Caco-2 (cell line): ENCODE data around the gene ARSB. TPM values are rescaled to one million over a fixed set of nuclear protein-coding genes. Genes with fewer than 3 reads are reported as not detected.

Experiments used
- BruUV-seq: library from RNA; stranded (reverse); fragments of 400-500 nt; replicated peaks from 2 replicates; lab custom pipeline; 2021; lab: Mats Ljungman, UMichigan
- CTCF ChIA-PET: fragments of 300-600 bp; sonication (Branson Sonifier 250); formaldehyde crosslinking; loops from one replicate; lab custom pipeline; 2022; ENCODE audit warnings: antibody characterized with exemption; lab: Charles Lee
- POLR2A ChIA-PET: fragments of 300-600 bp; sonication (Branson Sonifier 250); formaldehyde crosslinking; loops from one replicate; lab custom pipeline; 2022; ENCODE audit warnings: antibody characterized with exemption; lab: Charles Lee
- DNase-seq, 2 experiments: peaks; one replicate each; pipeline versions ENCODE4 v3.0.0 to v3.0.0-alpha.2; 2020 to 2022
- H3K27me3 ChIP-seq: replicated peaks from 2 replicates; pipeline ENCODE4 v1.6.0; 2011; ENCODE audit warnings: low read length; ENCODE audit not compliant: control insufficient read depth, insufficient read depth
- H3K36me3 ChIP-seq: 2 replicates; pipeline ENCODE4 v1.5.1; 2011; ENCODE audit warnings: low read length; ENCODE audit not compliant: control insufficient read depth, insufficient read depth
- H3K4me1 ChIP-seq: fragments of 250-450 bp; sonication (Bioruptor Pico); 2 replicates; pipeline ENCODE4 v1.5.1; 2020; ENCODE audit warnings: mild to moderate bottlenecking
- H3K4me3 ChIP-seq: 2 replicates; pipeline ENCODE4 v1.5.1; 2011; ENCODE audit warnings: low read depth, mild to moderate bottlenecking, control low read depth, low read length
- H3K9me3 ChIP-seq: fragments of 250-450 bp; sonication (Bioruptor Pico); 2 replicates; pipeline ENCODE4 v1.5.1; 2020; ENCODE audit warnings: mild to moderate bottlenecking, moderate library complexity
- H3K27ac Mint-ChIP-seq: one replicate; pipeline ENCODE4 v1.8.0; 2022; ENCODE audit warnings: mixed read lengths; ENCODE audit not compliant: unreplicated experiment
- H3K27me3 Mint-ChIP-seq: one replicate; pipeline ENCODE4 v1.8.0; 2022; ENCODE audit warnings: mixed read lengths; ENCODE audit not compliant: insufficient read depth, unreplicated experiment
- H3K36me3 Mint-ChIP-seq: one replicate; pipeline ENCODE4 v1.8.0; 2022; ENCODE audit warnings: mild to moderate bottlenecking, mixed read lengths; ENCODE audit not compliant: insufficient read depth, unreplicated experiment
- H3K4me1 Mint-ChIP-seq: one replicate; pipeline ENCODE4 v1.8.0; 2022; ENCODE audit warnings: low read depth, mixed read lengths; ENCODE audit not compliant: unreplicated experiment
- H3K4me3 Mint-ChIP-seq: one replicate; pipeline ENCODE4 v1.8.0; 2022; ENCODE audit warnings: mild to moderate bottlenecking, moderate library complexity, mixed read lengths; ENCODE audit not compliant: unreplicated experiment
- H3K9me3 Mint-ChIP-seq: one replicate; pipeline ENCODE4 v1.8.0; 2022; ENCODE audit warnings: mixed read lengths; ENCODE audit not compliant: unreplicated experiment
- CTCF ChIP-seq, 2 experiments: fragments of 200-600 bp in 1 of 2; IDR thresholded peaks; 1 replicate in 1 of 2; 2 replicates in 1 of 2; pipeline versions ENCODE4 v1.5.1 to v1.8.0; 2011 to 2022; ENCODE audit warnings: antibody characterized with exemption in 1 of 2, control low read depth in 1 of 2, inconsistent platforms in 1 of 2, low read depth in 1 of 2, low read length in 1 of 2, mild to moderate bottlenecking in 1 of 2, moderate library complexity in 1 of 2; ENCODE audit not compliant: insufficient read depth in 1 of 2, severe bottlenecking in 1 of 2, unreplicated experiment in 1 of 2
- intact Hi-C: fragments of 100-400 bp; cut with micrococcal nuclease; formaldehyde crosslinking; loops from one replicate; pipeline ENCODE4 v1.10.0; 2022; ENCODE audit not compliant: unreplicated experiment
- total RNA-seq: library from RNA; stranded (reverse); gene quantifications from 2 replicates; pipeline ENCODE4 v1.2.3, GENCODE V29; 2022

The ARSB gene
- total RNA-seq, 1 experiment from 2014 or later: 17.4 TPM

GRCh38 chr5:78959767-78960166 lies 25.3 kb downstream of the ARSB start:
- no TSS peak for BruUV-seq
- intact Hi-C loops: loop anchor here (2.0 kb wide), 1 partner anchor 51 kb away; no protein-coding TSS in a partner anchor
- POLR2A ChIA-PET: no interaction called here
- Histone ChIP-seq H3K27me3 (no peaks in the 10 kb centered on the region), H3K9me3 (no peaks in the 10 kb centered on the region), H3K4me3 (no peak overlapping the region), H3K36me3 (no peaks in the 10 kb centered on the region), H3K4me1 (peaks cover 16% of the 10 kb centered on the region)
- Mint-ChIP-seq H3K27me3 (no peaks in the 10 kb centered on the region), H3K27ac (no peak overlapping the region), H3K36me3 (no peaks in the 10 kb centered on the region), H3K4me3 (no peak overlapping the region), H3K4me1 (peaks cover 21% of the 10 kb centered on the region), H3K9me3 (no peaks in the 10 kb centered on the region)
- CTCF ChIA-PET: no interaction called here
- no peak for DNase-seq
- no peak for TF ChIP-seq CTCF (IDR thresholded peaks at IDR 0.05; ENCODE audit: insufficient read depth in 1 of 2, low read depth in 1 of 2, low read length in 1 of 2, severe bottlenecking in 1 of 2, unreplicated experiment in 1 of 2)

- Mint-ChIP-seq H3K4me1 (peaks cover 21% of the 10 kb centered on the region), H3K27me3 (no peaks in the 10 kb centered on the region), H3K27ac (peak overlapping the region; percentile 91), H3K4me3 (peak overlapping the region; percentile 12), H3K9me3 (no peaks in the 10 kb centered on the region), H3K36me3 (no peaks in the 10 kb centered on the region)
- POLR2A ChIA-PET: no interaction called here
- DNase-seq: peak in 1 of 2 experiments; percentile 35
- CTCF ChIA-PET: no interaction called here
- Histone ChIP-seq H3K9me3 (no peaks in the 10 kb centered on the region), H3K4me1 (peaks cover 16% of the 10 kb centered on the region), H3K4me3 (no peak overlapping the region), H3K36me3 (no peaks in the 10 kb centered on the region), H3K27me3 (no peaks in the 10 kb centered on the region)
- intact Hi-C loops: loop anchor here (1.0 to 2.0 kb wide), 2 partner anchors 32 to 50 kb away; no protein-coding TSS in a partner anchor
- BruUV-seq: no TSS peak
- no peak for TF ChIP-seq CTCF (IDR thresholded peaks at IDR 0.05; ENCODE audit: insufficient read depth in 1 of 2, low read depth in 1 of 2, low read length in 1 of 2, severe bottlenecking in 1 of 2, unreplicated experiment in 1 of 2)
These were observed 26.3 kb downstream of the ARSB start for GRCh38 chr5:78958672-78959445.

- Histone ChIP-seq H3K9me3 (no peaks in the 10 kb centered on the region), H3K27me3 (no peaks in the 10 kb centered on the region), H3K4me1 (peaks cover 16% of the 10 kb centered on the region), H3K36me3 (no peaks in the 10 kb centered on the region), H3K4me3 (no peak overlapping the region)
- Mint-ChIP-seq H3K36me3 (no peaks in the 10 kb centered on the region), H3K9me3 (no peaks in the 10 kb centered on the region), H3K27me3 (no peaks in the 10 kb centered on the region), H3K4me3 (no peak overlapping the region), H3K4me1 (peaks cover 21% of the 10 kb centered on the region), H3K27ac (no peak overlapping the region)
- no TSS peak for BruUV-seq
- ChIA-PET CTCF (no interaction called here), POLR2A (no interaction called here)
- no peak for DNase-seq
- intact Hi-C loops: no loop called here
- TF ChIP-seq CTCF (IDR thresholded peaks at IDR 0.05; ENCODE audit: insufficient read depth in 1 of 2, low read depth in 1 of 2, low read length in 1 of 2, severe bottlenecking in 1 of 2, unreplicated experiment in 1 of 2): no peak
These were observed 28.2 kb downstream of the ARSB start for GRCh38 chr5:78956901-78957300.
